Measurements from ENCODE around the gene BTBD1. TPM values are rescaled to one million over a fixed set of nuclear protein-coding genes. Genes with fewer than 3 reads are reported as not detected.
A peak's percentile ranks its signal among the peaks of the same experiment; 100 is the strongest.
"Not testable (repeated sequence)": the region's sequence is repeated elsewhere in the genome, so short reads cannot be mapped to it uniquely, and the experiment has no call there.

The BTBD1 gene
- total and polyA plus RNA-seq, 9 donors: 89.8 to 129 (median 109) TPM

- not testable (repeated sequence) for H3K4me3 ChIP-seq (ENCODE audit: low read length); H3K4me1 ChIP-seq (ENCODE audit: control insufficient read depth, insufficient read depth, low read length); H3K9me3 ChIP-seq (replicated peaks; ENCODE audit: control insufficient read depth, low read depth, low read length); H3K27me3 ChIP-seq (ENCODE audit: control insufficient read depth, insufficient read depth, low read length); H3K27ac ChIP-seq (ENCODE audit: low read length); H3K36me3 ChIP-seq (ENCODE audit: control insufficient read depth, insufficient read depth, low read length); DNase-seq
- no CpG with 5 or more reads among the region's 3 CpGs for WGBS (ENCODE audit: insufficient coverage)
Observed at GRCh38 chr15:83085461-83085860, 18.4 kb upstream of the BTBD1 start.

- DNase-seq: no peak
- no peak overlapping the region for H3K4me3 ChIP-seq (ENCODE audit: low read length)
Observed at GRCh38 chr15:83082730-83083386, 15.8 kb upstream of the BTBD1 start.

GRCh38 chr15:83081256-83082014 is 14.4 kb upstream of the BTBD1 start:
- Histone ChIP-seq H3K27me3 (ENCODE audit: control insufficient read depth, insufficient read depth, low read length) (peaks cover 5% of the 10 kb centered on the region), H3K4me3 (ENCODE audit: low read length) (no peak overlapping the region), H3K36me3 (ENCODE audit: control insufficient read depth, insufficient read depth, low read length) (no peaks in the 10 kb centered on the region), H3K9me3 (replicated peaks; ENCODE audit: control insufficient read depth, low read depth, low read length) (no peaks in the 10 kb centered on the region), H3K27ac (ENCODE audit: low read length) (no peak overlapping the region), H3K4me1 (ENCODE audit: control insufficient read depth, insufficient read depth, low read length) (no peaks in the 10 kb centered on the region)
- no peak for DNase-seq
- 75% methylated on average over 2 of the region's 5 CpGs for WGBS (ENCODE audit: insufficient coverage)

More at GRCh38 chr15:83082730-83083386, 15.8 kb upstream of the BTBD1 start:
- Histone ChIP-seq H3K27me3 (ENCODE audit: control insufficient read depth, insufficient read depth, low read length) (peaks cover 5% of the 10 kb centered on the region), H3K9me3 (replicated peaks; ENCODE audit: control insufficient read depth, low read depth, low read length) (no peaks in the 10 kb centered on the region), H3K27ac (ENCODE audit: low read length) (no peak overlapping the region), H3K36me3 (ENCODE audit: control insufficient read depth, insufficient read depth, low read length) (no peaks in the 10 kb centered on the region), H3K4me1 (ENCODE audit: control insufficient read depth, insufficient read depth, low read length) (no peaks in the 10 kb centered on the region)
- WGBS (ENCODE audit: insufficient coverage): 82% methylated on average over 4 of the region's 5 CpGs

GRCh38 chr15:83078712-83079111 is 11.7 kb upstream of the BTBD1 start:
- WGBS (ENCODE audit: insufficient coverage): 30% methylated on average over 6 of the region's 7 CpGs
- no peak overlapping the region for H3K4me3 ChIP-seq (ENCODE audit: low read length)
- H3K9me3 ChIP-seq (replicated peaks; ENCODE audit: control insufficient read depth, low read depth, low read length): peaks cover 3% of the 10 kb centered on the region
- H3K4me1 ChIP-seq (ENCODE audit: control insufficient read depth, insufficient read depth, low read length): no peaks in the 10 kb centered on the region
- no peak for DNase-seq
- H3K36me3 ChIP-seq (ENCODE audit: control insufficient read depth, insufficient read depth, low read length): no peaks in the 10 kb centered on the region
- peak overlapping the region; percentile 57 for H3K27ac ChIP-seq (ENCODE audit: low read length)
- peaks cover 5% of the 10 kb centered on the region for H3K27me3 ChIP-seq (ENCODE audit: control insufficient read depth, insufficient read depth, low read length)

- Histone ChIP-seq H3K36me3 (ENCODE audit: control insufficient read depth, insufficient read depth, low read length) (no peaks in the 10 kb centered on the region), H3K27me3 (ENCODE audit: control insufficient read depth, insufficient read depth, low read length) (peaks cover 5% of the 10 kb centered on the region), H3K9me3 (replicated peaks; ENCODE audit: control insufficient read depth, low read depth, low read length) (peaks cover 11% of the 10 kb centered on the region), H3K4me1 (ENCODE audit: control insufficient read depth, insufficient read depth, low read length) (no peaks in the 10 kb centered on the region), H3K27ac (ENCODE audit: low read length) (peak overlapping the region; percentile 57), H3K4me3 (ENCODE audit: low read length) (no peak overlapping the region)
- WGBS (ENCODE audit: insufficient coverage): 60% methylated on average over 1 of the region's 5 CpGs
- peak; percentile 44 for DNase-seq
Observed at GRCh38 chr15:83077491-83078230, 10.6 kb upstream of the BTBD1 start.

GRCh38 chr15:83069211-83069642 is 2.2 kb upstream of the BTBD1 start:
- Histone ChIP-seq H3K9me3 (replicated peaks; ENCODE audit: control insufficient read depth, low read depth, low read length) (peaks cover 12% of the 10 kb centered on the region), H3K4me1 (ENCODE audit: control insufficient read depth, insufficient read depth, low read length) (peaks cover 11% of the 10 kb centered on the region)
- not testable (repeated sequence) for H3K27me3 ChIP-seq (ENCODE audit: control insufficient read depth, insufficient read depth, low read length); H3K4me3 ChIP-seq (ENCODE audit: low read length); H3K27ac ChIP-seq (ENCODE audit: low read length); H3K36me3 ChIP-seq (ENCODE audit: control insufficient read depth, insufficient read depth, low read length)
- 100% methylated on average over 1 of the region's 6 CpGs for WGBS (ENCODE audit: insufficient coverage)
- peak; percentile 15 for DNase-seq

- H3K36me3 ChIP-seq (ENCODE audit: control insufficient read depth, insufficient read depth, low read length): peaks cover 2% of the 10 kb centered on the region
- DNase-seq: no peak
- 67% methylated on average over 2 of the region's 6 CpGs for WGBS (ENCODE audit: insufficient coverage)
- H3K4me3 ChIP-seq (ENCODE audit: low read length): no peak overlapping the region
- H3K27me3 ChIP-seq (ENCODE audit: control insufficient read depth, insufficient read depth, low read length): no peaks in the 10 kb centered on the region
- H3K27ac ChIP-seq (ENCODE audit: low read length): peak overlapping the region; percentile 85
- peaks cover 16% of the 10 kb centered on the region for H3K4me1 ChIP-seq (ENCODE audit: control insufficient read depth, insufficient read depth, low read length)
- peaks cover 4% of the 10 kb centered on the region for H3K9me3 ChIP-seq (replicated peaks; ENCODE audit: control insufficient read depth, low read depth, low read length)
Observed at GRCh38 chr15:83068054-83068453, 1.0 kb upstream of the BTBD1 start.

- Histone ChIP-seq H3K9me3 (replicated peaks; ENCODE audit: control insufficient read depth, low read depth, low read length) (peaks cover 3% of the 10 kb centered on the region), H3K27me3 (ENCODE audit: control insufficient read depth, insufficient read depth, low read length) (no peaks in the 10 kb centered on the region), H3K27ac (ENCODE audit: low read length) (peak overlapping the region; percentile 85), H3K36me3 (ENCODE audit: control insufficient read depth, insufficient read depth, low read length) (peaks cover 2% of the 10 kb centered on the region), H3K4me3 (ENCODE audit: low read length) (peak overlapping the region; percentile 85), H3K4me1 (ENCODE audit: control insufficient read depth, insufficient read depth, low read length) (peaks cover 18% of the 10 kb centered on the region)
- DNase-seq: no peak
- WGBS (ENCODE audit: insufficient coverage): 69% methylated on average over 6 of the region's 12 CpGs
Observed at GRCh38 chr15:83067638-83067962, 548 bp upstream of the BTBD1 start.

- Histone ChIP-seq H3K36me3 (ENCODE audit: control insufficient read depth, insufficient read depth, low read length) (peaks cover 5% of the 10 kb centered on the region), H3K4me1 (ENCODE audit: control insufficient read depth, insufficient read depth, low read length) (peaks cover 20% of the 10 kb centered on the region)
- 3% methylated on average over 38 of the region's 42 CpGs for WGBS (ENCODE audit: insufficient coverage)
Observed at GRCh38 chr15:83066034-83066733, 868 bp downstream of the BTBD1 start.

More at GRCh38 chr15:83066034-83066733, 868 bp downstream of the BTBD1 start:
- Histone ChIP-seq H3K27ac (ENCODE audit: low read length) (peak overlapping the region; percentile 85), H3K27me3 (ENCODE audit: control insufficient read depth, insufficient read depth, low read length) (no peaks in the 10 kb centered on the region), H3K9me3 (replicated peaks; ENCODE audit: control insufficient read depth, low read depth, low read length) (peaks cover 3% of the 10 kb centered on the region), H3K4me3 (ENCODE audit: low read length) (peak overlapping the region; percentile 85)
- peak; percentile 37 for DNase-seq
